IMR-90 (cell line): Measurements from ENCODE around the gene CREBBP.

Source experiments
- CEBPB ChIP-seq: IDR thresholded peaks from 2 replicates; pipeline ENCODE4 v1.6.1; 2012; ENCODE audit warnings: low read depth, low read length, improper control_type of control experiment
- CTCF ChIP-seq: conservative IDR thresholded peaks from 2 replicates; pipeline ENCODE4 v1.5.1; 2012; ENCODE audit warnings: mild to moderate bottlenecking, low read depth, low read length, improper control_type of control experiment
- FOS ChIP-seq: fragments of 150-350 bp; IDR thresholded peaks from 2 replicates; pipeline ENCODE4 v1.6.1; 2016; ENCODE audit warnings: low read depth, low read length
- MAFK ChIP-seq: IDR thresholded peaks from 2 replicates; pipeline ENCODE4 v1.6.1; 2012; ENCODE audit warnings: low read depth, low read length, improper control_type of control experiment
- POLR2A ChIP-seq: IDR thresholded peaks from 2 replicates; pipeline ENCODE4 v1.6.1; 2012; ENCODE audit warnings: mild to moderate bottlenecking, low read depth, low read length
- RAD21 ChIP-seq: IDR thresholded peaks from 2 replicates; pipeline ENCODE4 v1.6.1; 2012; ENCODE audit warnings: low read length, improper control_type of control experiment
- RFX5 ChIP-seq: IDR thresholded peaks from 2 replicates; pipeline ENCODE4 v1.8.0; 2012; ENCODE audit warnings: low read depth, mild to moderate bottlenecking, low read length, moderate library complexity
- SMC3 ChIP-seq: fragments of 150-350 bp; IDR thresholded peaks from 2 replicates; pipeline ENCODE4 v1.6.1; 2016; ENCODE audit warnings: low read depth, mild to moderate bottlenecking, antibody characterized with exemption, low read length, moderate library complexity
- TF ChIP-seq, protein P1 (sequence below): fragments of 150-350 bp; IDR thresholded peaks from 2 replicates; pipeline ENCODE4 v1.6.1; 2016; ENCODE audit warnings: low read depth, mild to moderate bottlenecking, low read length, moderate library complexity, borderline replicate concordance

GRCh38 chr16:3876160-3876559 is 4.4 kb downstream of the CREBBP start:
- no peak for TF ChIP-seq POLR2A
- TF ChIP-seq MAFK, result no peak
- TF ChIP-seq CEBPB, result no peak
- no peak for TF ChIP-seq CTCF
- no peak for TF ChIP-seq SMC3
- no peak for TF ChIP-seq RAD21
- TF ChIP-seq RFX5, result no peak
- TF ChIP-seq FOS, result no peak
- TF ChIP-seq, protein P1, sequence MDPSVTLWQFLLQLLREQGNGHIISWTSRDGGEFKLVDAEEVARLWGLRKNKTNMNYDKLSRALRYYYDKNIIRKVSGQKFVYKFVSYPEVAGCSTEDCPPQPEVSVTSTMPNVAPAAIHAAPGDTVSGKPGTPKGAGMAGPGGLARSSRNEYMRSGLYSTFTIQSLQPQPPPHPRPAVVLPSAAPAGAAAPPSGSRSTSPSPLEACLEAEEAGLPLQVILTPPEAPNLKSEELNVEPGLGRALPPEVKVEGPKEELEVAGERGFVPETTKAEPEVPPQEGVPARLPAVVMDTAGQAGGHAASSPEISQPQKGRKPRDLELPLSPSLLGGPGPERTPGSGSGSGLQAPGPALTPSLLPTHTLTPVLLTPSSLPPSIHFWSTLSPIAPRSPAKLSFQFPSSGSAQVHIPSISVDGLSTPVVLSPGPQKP, result no peak
